Measurements from ENCODE around the gene ACSS1.

ACSS1 gene

GRCh38 chr20:25076731-25077609 is 19.0 kb upstream of the ACSS1 start:
- Histone ChIP-seq H4K8ac (ENCODE audit: low read depth, low read length) (no peak overlapping the region), H3K18ac (ENCODE audit: low read length) (no peak overlapping the region), H2BK15ac (replicated peaks; ENCODE audit: low read depth) (no peak overlapping the region), H3K4me1 (ENCODE audit: control insufficient read depth, low read depth, low read length) (no peaks in the 10 kb centered on the region), H3K9ac (ENCODE audit: low read length) (no peak overlapping the region), H2BK120ac (ENCODE audit: low read depth, low read length) (no peak overlapping the region), H2BK5ac (ENCODE audit: low read length) (no peak overlapping the region), H3K79me1 (ENCODE audit: low read length) (no peaks in the 10 kb centered on the region), H3K23ac (ENCODE audit: low read length) (no peak overlapping the region), H3K27ac (ENCODE audit: low read depth, low read length) (no peak overlapping the region), H3K27me3 (ENCODE audit: insufficient read depth, low read length, poor library complexity) (peaks cover 13% of the 10 kb centered on the region), H3K4ac (ENCODE audit: low read depth, low read length) (no peak overlapping the region), H3K4me3 (ENCODE audit: low read length) (no peak overlapping the region), H3K79me2 (ENCODE audit: control insufficient read depth, insufficient read depth, low read length) (no peaks in the 10 kb centered on the region), H4K5ac (ENCODE audit: low read length) (no peak overlapping the region), H3K36me3 (ENCODE audit: control insufficient read depth, insufficient read depth, low read length) (no peaks in the 10 kb centered on the region), H2AK5ac (ENCODE audit: low read length) (no peak overlapping the region), H3K4me2 (ENCODE audit: low read length) (no peak overlapping the region), H3K56ac (ENCODE audit: low read length) (no peak overlapping the region)
- WGBS (ENCODE audit: extremely low coverage, insufficient coverage, low lambda C conversion rate) = no CpG with 5 or more reads among the region's 14 CpGs
- no peak for DNase-seq

DNA sequence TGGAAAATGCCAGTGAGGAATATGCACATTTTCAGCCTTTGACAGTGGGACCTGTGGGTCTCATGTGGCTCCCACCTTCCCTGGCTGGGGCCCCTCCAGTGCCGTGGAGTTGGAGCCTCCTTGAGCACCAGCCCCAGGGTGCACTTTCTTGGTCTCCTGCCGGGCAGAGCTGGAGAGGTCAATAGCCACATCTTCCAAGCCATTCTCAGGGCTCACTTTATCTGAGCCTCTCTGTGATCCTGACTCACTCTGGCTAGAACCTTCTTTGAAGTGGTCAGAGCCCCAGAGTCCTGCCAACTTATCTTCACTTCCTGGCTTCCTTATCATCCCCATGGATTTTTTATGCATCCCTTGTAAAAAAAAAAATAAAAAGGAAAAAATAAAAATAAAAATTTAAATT is 18.3 kb upstream of the ACSS1 start:
- Histone ChIP-seq H3K4me2 (ENCODE audit: low read length) (no peak overlapping the region), H3K18ac (ENCODE audit: low read length) (no peak overlapping the region), H2BK15ac (replicated peaks; ENCODE audit: low read depth) (no peak overlapping the region), H3K79me2 (ENCODE audit: control insufficient read depth, insufficient read depth, low read length) (no peaks in the 10 kb centered on the region), H3K56ac (ENCODE audit: low read length) (no peak overlapping the region), H3K4me1 (ENCODE audit: control insufficient read depth, low read depth, low read length) (no peaks in the 10 kb centered on the region), H3K4me3 (ENCODE audit: low read length) (no peak overlapping the region), H3K79me1 (ENCODE audit: low read length) (no peaks in the 10 kb centered on the region), H2BK120ac (ENCODE audit: low read depth, low read length) (no peak overlapping the region), H3K36me3 (ENCODE audit: control insufficient read depth, insufficient read depth, low read length) (no peaks in the 10 kb centered on the region), H2AK5ac (ENCODE audit: low read length) (no peak overlapping the region), H3K4ac (ENCODE audit: low read depth, low read length) (no peak overlapping the region), H4K5ac (ENCODE audit: low read length) (no peak overlapping the region), H2BK5ac (ENCODE audit: low read length) (no peak overlapping the region), H3K27ac (ENCODE audit: low read depth, low read length) (no peak overlapping the region), H3K9ac (ENCODE audit: low read length) (no peak overlapping the region), H3K27me3 (ENCODE audit: insufficient read depth, low read length, poor library complexity) (peaks cover 8% of the 10 kb centered on the region), H4K8ac (ENCODE audit: low read depth, low read length) (no peak overlapping the region), H3K23ac (ENCODE audit: low read length) (no peak overlapping the region)
- no peak for DNase-seq
- no CpG with 5 or more reads among the region's 2 CpGs for WGBS (ENCODE audit: extremely low coverage, insufficient coverage, low lambda C conversion rate)

GRCh38 chr20:25073544-25073943 is 15.6 kb upstream of the ACSS1 start:
- Histone ChIP-seq H4K5ac (ENCODE audit: low read length) (no peak overlapping the region), H3K27ac (ENCODE audit: low read depth, low read length) (no peak overlapping the region), H2BK5ac (ENCODE audit: low read length) (no peak overlapping the region), H3K4ac (ENCODE audit: low read depth, low read length) (no peak overlapping the region), H2AK5ac (ENCODE audit: low read length) (no peak overlapping the region), H3K79me2 (ENCODE audit: control insufficient read depth, insufficient read depth, low read length) (no peaks in the 10 kb centered on the region), H3K56ac (ENCODE audit: low read length) (no peak overlapping the region), H4K8ac (ENCODE audit: low read depth, low read length) (no peak overlapping the region), H3K4me2 (ENCODE audit: low read length) (no peak overlapping the region), H2BK15ac (replicated peaks; ENCODE audit: low read depth) (no peak overlapping the region), H2BK120ac (ENCODE audit: low read depth, low read length) (no peak overlapping the region), H3K4me1 (ENCODE audit: control insufficient read depth, low read depth, low read length) (no peaks in the 10 kb centered on the region), H3K4me3 (ENCODE audit: low read length) (no peak overlapping the region), H3K9ac (ENCODE audit: low read length) (no peak overlapping the region), H3K36me3 (ENCODE audit: control insufficient read depth, insufficient read depth, low read length) (no peaks in the 10 kb centered on the region), H3K18ac (ENCODE audit: low read length) (no peak overlapping the region), H3K79me1 (ENCODE audit: low read length) (no peaks in the 10 kb centered on the region), H3K27me3 (ENCODE audit: insufficient read depth, low read length, poor library complexity) (no peaks in the 10 kb centered on the region), H3K23ac (ENCODE audit: low read length) (no peak overlapping the region)
- WGBS (ENCODE audit: extremely low coverage, insufficient coverage, low lambda C conversion rate) = no CpG with 5 or more reads among the region's 9 CpGs
- DNase-seq = no peak

- no peak overlapping the region for H3K56ac ChIP-seq (ENCODE audit: low read length)
- H3K27ac ChIP-seq (ENCODE audit: low read depth, low read length) = no peak overlapping the region
- no peaks in the 10 kb centered on the region for H3K79me2 ChIP-seq (ENCODE audit: control insufficient read depth, insufficient read depth, low read length)
- no peaks in the 10 kb centered on the region for H3K79me1 ChIP-seq (ENCODE audit: low read length)
- no peak overlapping the region for H4K5ac ChIP-seq (ENCODE audit: low read length)
- no peak overlapping the region for H3K9ac ChIP-seq (ENCODE audit: low read length)
- H2BK5ac ChIP-seq (ENCODE audit: low read length) = no peak overlapping the region
- no peak overlapping the region for H3K23ac ChIP-seq (ENCODE audit: low read length)
- H3K18ac ChIP-seq (ENCODE audit: low read length) = no peak overlapping the region
- no peak overlapping the region for H3K4me2 ChIP-seq (ENCODE audit: low read length)
- no peaks in the 10 kb centered on the region for H3K36me3 ChIP-seq (ENCODE audit: control insufficient read depth, insufficient read depth, low read length)
- no peaks in the 10 kb centered on the region for H3K4me1 ChIP-seq (ENCODE audit: control insufficient read depth, low read depth, low read length)
- H4K8ac ChIP-seq (ENCODE audit: low read depth, low read length) = no peak overlapping the region
- no peak overlapping the region for H2AK5ac ChIP-seq (ENCODE audit: low read length)
- no peak overlapping the region for H2BK15ac ChIP-seq (replicated peaks; ENCODE audit: low read depth)
- H3K4ac ChIP-seq (ENCODE audit: low read depth, low read length) = no peak overlapping the region
- no peaks in the 10 kb centered on the region for H3K27me3 ChIP-seq (ENCODE audit: insufficient read depth, low read length, poor library complexity)
- H2BK120ac ChIP-seq (ENCODE audit: low read depth, low read length) = no peak overlapping the region
- H3K4me3 ChIP-seq (ENCODE audit: low read length) = no peak overlapping the region
- WGBS (ENCODE audit: extremely low coverage, insufficient coverage, low lambda C conversion rate) = no CpG with 5 or more reads among the region's 7 CpGs
- no peak for DNase-seq
Measured at GRCh38 chr20:25072226-25072811, 14.4 kb upstream of the ACSS1 start.

- DNase-seq = peak; percentile 78
- Histone ChIP-seq H3K9ac (ENCODE audit: low read length) (no peak overlapping the region), H2AK5ac (ENCODE audit: low read length) (no peak overlapping the region), H3K23ac (ENCODE audit: low read length) (no peak overlapping the region), H2BK15ac (replicated peaks; ENCODE audit: low read depth) (no peak overlapping the region), H2BK120ac (ENCODE audit: low read depth, low read length) (no peak overlapping the region), H3K18ac (ENCODE audit: low read length) (no peak overlapping the region), H3K56ac (ENCODE audit: low read length) (no peak overlapping the region), H3K79me2 (ENCODE audit: control insufficient read depth, insufficient read depth, low read length) (no peaks in the 10 kb centered on the region), H3K4me1 (ENCODE audit: control insufficient read depth, low read depth, low read length) (no peaks in the 10 kb centered on the region), H3K27me3 (ENCODE audit: insufficient read depth, low read length, poor library complexity) (no peaks in the 10 kb centered on the region), H3K27ac (ENCODE audit: low read depth, low read length) (no peak overlapping the region), H4K8ac (ENCODE audit: low read depth, low read length) (no peak overlapping the region), H3K36me3 (ENCODE audit: control insufficient read depth, insufficient read depth, low read length) (no peaks in the 10 kb centered on the region), H3K79me1 (ENCODE audit: low read length) (no peaks in the 10 kb centered on the region), H3K4ac (ENCODE audit: low read depth, low read length) (no peak overlapping the region), H3K4me3 (ENCODE audit: low read length) (no peak overlapping the region), H4K5ac (ENCODE audit: low read length) (no peak overlapping the region), H3K4me2 (ENCODE audit: low read length) (no peak overlapping the region), H2BK5ac (ENCODE audit: low read length) (no peak overlapping the region)
- no CpG with 5 or more reads among the region's 4 CpGs for whole genome bisulfite sequencing (ENCODE audit: extremely low coverage, insufficient coverage, low lambda C conversion rate)
Measured at GRCh38 chr20:25071734-25072133, 13.8 kb upstream of the ACSS1 start.

Data from mesendoderm (in vitro differentiated cells).